ENCODE data around the gene FAM90A26.
"Not testable (repeated sequence)": the region's sequence is repeated elsewhere in the genome, so short reads cannot be mapped to it uniquely, and the experiment has no call there.

GRCh38 chr4:9134011-9134410 lies 36.2 kb upstream of the FAM90A26 start:
- TF ChIP-seq, protein P1, sequence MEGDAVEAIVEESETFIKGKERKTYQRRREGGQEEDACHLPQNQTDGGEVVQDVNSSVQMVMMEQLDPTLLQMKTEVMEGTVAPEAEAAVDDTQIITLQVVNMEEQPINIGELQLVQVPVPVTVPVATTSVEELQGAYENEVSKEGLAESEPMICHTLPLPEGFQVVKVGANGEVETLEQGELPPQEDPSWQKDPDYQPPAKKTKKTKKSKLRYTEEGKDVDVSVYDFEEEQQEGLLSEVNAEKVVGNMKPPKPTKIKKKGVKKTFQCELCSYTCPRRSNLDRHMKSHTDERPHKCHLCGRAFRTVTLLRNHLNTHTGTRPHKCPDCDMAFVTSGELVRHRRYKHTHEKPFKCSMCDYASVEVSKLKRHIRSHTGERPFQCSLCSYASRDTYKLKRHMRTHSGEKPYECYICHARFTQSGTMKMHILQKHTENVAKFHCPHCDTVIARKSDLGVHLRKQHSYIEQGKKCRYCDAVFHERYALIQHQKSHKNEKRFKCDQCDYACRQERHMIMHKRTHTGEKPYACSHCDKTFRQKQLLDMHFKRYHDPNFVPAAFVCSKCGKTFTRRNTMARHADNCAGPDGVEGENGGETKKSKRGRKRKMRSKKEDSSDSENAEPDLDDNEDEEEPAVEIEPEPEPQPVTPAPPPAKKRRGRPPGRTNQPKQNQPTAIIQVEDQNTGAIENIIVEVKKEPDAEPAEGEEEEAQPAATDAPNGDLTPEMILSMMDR (IDR thresholded peaks at IDR 0.05) = not testable (repeated sequence)
- not testable (repeated sequence) for TF ChIP-seq POLR2AphosphoS5 (IDR thresholded peaks at IDR 0.05)
